HG02943 (cell line): ENCODE results near the gene OR4D9.
"Not testable (repeated sequence)": the region's sequence is repeated elsewhere in the genome, so short reads cannot be mapped to it uniquely, and the experiment has no call there.

Experiments
- ATAC-seq: cut with Tn5 transposase; IDR thresholded peaks from one replicate; pipeline ENCODE4 v1.9.1; 2021; ENCODE audit warnings: mild to moderate bottlenecking, low read depth, moderate library complexity; ENCODE audit not compliant: unreplicated experiment

Gene OR4D9

GRCh38 chr11:59510941-59511589 is at the start of gene OR4D9:
Gene OR4D9, plus strand, starts transcription at chr11:59511539. Its CDS starts 3,374 bp downstream, at chr11:59514913.
- no peak for ATAC-seq

- no peak for ATAC-seq
Observed at GRCh38 chr11:59463190-59463641, 48.1 kb upstream of the OR4D9 start.

DNA sequence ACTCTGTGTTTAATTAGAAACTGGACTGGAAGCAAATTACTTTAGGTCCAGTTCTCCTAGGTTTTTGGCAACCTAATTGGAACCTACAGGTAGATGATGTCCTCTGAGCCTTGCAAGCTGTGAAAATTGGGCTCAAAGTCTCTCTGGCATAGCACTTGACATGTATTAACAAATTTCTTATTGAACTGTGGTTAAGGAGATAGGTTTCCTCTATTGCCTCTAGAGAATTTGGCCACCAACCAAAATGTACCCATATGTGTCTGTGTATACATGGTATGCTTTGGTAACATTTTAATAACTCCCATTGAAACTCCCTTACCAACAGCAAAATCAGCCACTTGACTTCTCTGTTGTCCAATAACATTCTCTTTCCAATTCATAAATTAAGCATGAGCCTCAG is 38.3 kb upstream of the OR4D9 start, which contains the start of gene OR4D10:
Gene OR4D10 (plus strand): TSS at position 301 of the 400 bp plus-strand sequence. CDS start 4,115 bp downstream, outside the sequence.
- ATAC-seq = no peak

DNA sequence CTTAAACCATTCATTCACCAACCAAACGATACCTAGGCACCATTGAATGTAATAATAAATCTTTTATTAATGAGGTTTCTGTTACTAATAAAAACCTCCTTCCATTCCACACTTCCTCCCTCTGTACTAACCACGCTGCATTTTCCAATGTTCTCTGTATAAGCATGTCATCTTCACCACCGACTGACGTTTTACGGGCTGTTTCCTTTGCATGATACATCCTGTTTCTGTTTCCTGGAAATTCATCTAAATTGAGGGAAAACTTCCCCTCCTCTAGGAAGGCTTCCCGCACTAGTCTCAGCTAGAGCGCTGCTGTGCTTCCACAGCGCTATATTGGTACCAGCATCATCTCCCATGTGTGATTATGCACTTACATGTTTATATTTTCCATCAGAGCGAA is 36.2 kb upstream of the OR4D9 start:
- ATAC-seq = no peak

- no peak for ATAC-seq
Observed at GRCh38 chr11:59479906-59480305, 31.4 kb upstream of the OR4D9 start.

GRCh38 chr11:59480359-59480758 is 31.0 kb upstream of the OR4D9 start:
- ATAC-seq = no peak

DNA sequence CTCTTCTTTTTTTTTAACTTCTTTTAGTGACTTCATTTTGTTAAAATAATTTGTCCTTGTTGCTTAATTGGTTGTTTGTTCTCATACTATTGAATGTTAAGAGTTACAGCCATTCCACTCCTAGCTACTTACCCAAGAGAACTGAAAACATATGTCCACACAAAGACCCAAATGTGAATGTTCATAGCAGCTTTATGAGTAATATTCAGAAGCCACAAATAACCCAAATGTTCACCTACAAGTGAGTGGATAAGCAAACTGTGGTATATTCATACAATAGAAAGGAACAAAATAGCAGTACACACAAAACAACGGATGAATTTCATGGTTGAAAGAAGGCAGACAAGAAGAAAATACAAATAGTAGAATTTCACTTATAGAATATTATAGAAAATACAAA is 9.4 kb upstream of the OR4D9 start:
- ATAC-seq = no peak

DNA sequence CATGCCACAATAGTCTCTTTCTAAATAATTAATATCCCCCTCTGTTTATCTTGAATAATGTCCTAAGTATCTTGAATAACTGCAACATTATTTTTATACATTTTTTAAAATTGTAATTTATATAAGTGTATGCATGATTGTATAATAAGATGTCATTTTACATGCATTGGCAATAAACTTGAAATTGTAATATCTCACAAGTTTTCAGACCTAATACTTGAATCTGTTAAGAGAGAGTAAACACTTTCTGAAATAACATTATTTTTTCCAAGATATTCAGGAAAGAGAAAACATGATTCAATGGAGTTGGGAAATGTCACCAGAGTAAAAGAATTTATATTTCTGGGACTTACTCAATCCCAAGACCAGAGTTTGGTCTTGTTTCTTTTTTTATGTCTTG is 8.1 kb upstream of the OR4D9 start, which contains the start of gene OR4D11:
Gene OR4D11 (plus strand): TSS at position 301 of the 400 bp plus-strand sequence. CDS start 0 bp downstream, at position 301.
- no peak for ATAC-seq

DNA sequence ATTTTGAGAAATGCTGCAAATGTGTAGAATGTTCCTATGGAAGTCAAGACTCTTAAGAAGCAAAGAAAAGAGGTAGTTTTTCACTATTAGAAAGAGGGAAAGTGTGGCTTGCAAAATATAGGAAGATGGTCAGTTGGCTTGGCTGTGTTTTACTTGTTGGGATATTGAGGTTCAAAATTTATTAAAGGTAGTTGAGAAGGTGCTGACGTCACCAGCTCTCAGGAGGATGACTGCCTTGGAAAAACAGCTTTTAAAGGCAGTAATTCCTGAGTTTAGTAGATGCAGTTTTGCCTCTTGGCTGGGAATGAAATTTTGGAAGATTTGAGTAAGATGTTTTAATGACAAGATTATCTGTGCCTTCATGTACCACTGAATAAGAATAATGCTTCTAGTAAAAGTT is 336 bp downstream of the OR4D9 start:
- ATAC-seq = no peak

- not testable (repeated sequence) for ATAC-seq
Observed at GRCh38 chr11:59520139-59520538, 8.8 kb downstream of the OR4D9 start.

DNA sequence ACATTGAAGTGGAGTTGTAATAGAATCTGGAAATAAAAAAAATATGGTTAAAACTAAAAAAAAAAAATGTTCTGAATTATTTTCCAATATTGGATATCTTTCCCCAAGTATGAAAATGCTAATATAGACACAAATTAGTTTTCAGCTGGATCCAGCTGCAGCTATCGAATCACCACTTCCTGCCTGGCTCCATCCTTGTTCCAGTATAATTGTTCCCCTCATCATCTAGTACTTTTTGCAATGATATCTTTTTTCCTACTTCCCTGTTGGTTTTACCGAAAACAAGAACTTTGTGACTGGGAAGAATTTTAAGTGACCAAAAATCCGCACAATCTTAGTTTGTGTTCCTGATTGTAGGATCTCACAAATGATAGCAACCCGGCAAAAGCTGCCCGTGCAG is 9.4 kb downstream of the OR4D9 start:
- ATAC-seq = no peak

DNA sequence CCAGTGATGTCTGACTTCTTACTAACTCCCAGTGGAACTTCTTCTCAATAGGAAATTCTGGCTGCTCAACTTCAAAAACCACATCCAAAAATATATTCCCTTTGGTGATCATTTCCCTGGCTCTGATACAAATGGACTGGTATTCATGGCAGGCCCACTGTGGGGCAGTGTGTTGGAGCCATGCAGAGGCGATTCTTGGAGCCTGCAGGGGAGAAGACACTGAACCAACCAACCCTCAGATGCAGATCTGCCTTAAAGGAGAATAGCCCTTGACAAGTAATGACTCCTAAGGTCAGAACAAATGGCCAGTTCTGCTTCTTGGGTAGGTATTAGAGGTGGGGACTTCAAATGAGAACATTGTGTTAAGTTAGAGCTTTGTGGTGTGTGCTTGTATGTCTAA is 12.2 kb downstream of the OR4D9 start:
- no peak for ATAC-seq

DNA sequence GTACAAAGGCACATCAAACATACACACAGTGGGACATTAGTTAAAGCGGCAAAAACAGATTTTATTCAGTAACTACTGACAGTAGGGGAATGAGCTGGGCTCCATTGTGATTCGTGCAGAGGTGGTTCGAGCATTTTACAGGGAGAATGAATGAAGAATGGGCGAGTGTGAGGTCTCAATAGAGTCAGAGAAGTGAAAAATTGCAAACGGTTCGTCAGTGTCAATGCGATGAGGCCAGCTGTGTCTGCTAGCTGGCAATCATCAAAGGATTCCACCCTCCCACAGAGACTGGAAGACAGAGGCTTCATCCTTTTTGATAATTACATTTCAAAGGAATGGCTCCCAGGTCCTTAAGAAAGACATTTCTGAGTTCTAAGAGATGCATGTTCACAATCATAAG is 17.4 kb downstream of the OR4D9 start:
- ATAC-seq = no peak

DNA sequence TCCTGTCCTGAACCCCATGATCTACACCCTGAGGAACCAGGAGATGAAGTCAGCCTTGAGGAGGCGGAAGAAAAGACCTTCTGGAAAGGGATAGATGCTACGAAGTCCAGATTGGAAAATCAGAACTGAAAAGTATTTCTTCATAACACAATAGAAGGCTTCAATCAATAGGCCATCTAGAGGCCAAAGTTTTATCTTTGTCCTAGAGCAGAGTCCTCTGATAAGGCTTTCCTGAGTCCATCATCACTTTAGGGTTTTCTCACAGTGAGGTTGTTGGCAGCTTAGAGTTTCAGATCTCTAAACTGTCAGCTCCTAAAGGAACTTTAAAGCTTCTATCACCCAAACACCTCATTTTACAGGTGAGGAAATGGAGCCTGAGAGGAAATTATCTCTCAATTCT is 21.3 kb downstream of the OR4D9 start:
- no peak for ATAC-seq

DNA sequence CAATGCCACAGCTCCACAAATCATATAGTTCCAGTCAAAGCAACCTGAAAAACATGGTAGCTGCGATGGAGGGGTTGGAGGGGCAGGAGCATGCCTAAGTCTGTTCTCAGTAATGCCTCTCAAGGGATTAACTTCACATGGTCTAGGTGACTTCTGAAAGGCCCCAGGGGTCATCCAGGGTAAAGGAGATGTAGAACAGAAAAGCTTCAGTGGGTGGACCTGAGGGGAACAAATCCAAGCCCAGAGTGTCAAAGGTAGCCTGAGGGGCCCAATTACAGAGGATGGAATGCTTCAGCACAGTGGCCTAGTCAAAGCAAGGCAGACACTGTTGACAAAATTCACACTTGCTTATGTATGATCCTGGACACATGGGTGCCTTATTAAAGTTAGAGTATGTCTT is 23.3 kb downstream of the OR4D9 start:
- no peak for ATAC-seq

GRCh38 chr11:59542142-59542810 is 30.9 kb downstream of the OR4D9 start:
- no peak for ATAC-seq

DNA sequence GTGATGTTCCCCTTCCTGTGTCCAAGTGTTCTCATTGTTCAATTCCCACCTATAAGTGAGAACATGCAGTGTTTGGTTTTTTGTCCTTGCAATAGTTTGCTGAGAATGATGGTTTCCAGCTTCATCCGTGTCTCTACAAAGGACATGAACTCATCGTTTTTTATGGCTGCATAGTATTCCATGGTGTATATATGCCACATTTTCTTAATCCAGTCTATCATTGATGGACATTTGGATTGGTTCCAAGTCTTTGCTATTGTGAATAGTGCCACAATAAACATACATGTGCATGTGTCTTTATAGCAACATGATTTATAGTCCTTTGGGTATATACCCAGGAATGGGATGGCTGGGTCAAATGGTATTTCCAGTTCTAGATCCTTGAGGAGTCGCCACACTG is 32.4 kb downstream of the OR4D9 start:
- ATAC-seq = not testable (repeated sequence)

DNA sequence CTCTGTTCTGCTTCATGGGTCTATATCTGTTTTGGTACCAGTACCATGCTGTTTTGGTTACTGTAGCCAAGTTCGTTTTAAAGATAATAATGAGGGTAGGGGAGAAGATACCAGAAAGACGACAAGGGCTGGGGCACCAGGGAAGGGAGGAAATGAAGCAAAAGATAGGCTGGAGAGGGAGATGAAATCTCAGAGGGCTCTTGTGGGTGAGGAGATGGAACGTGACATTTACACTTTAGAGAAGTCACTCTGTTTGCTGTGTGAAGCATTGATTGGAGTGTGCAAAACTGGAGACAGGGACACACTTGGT is 33.5 kb downstream of the OR4D9 start:
- no peak for ATAC-seq

DNA sequence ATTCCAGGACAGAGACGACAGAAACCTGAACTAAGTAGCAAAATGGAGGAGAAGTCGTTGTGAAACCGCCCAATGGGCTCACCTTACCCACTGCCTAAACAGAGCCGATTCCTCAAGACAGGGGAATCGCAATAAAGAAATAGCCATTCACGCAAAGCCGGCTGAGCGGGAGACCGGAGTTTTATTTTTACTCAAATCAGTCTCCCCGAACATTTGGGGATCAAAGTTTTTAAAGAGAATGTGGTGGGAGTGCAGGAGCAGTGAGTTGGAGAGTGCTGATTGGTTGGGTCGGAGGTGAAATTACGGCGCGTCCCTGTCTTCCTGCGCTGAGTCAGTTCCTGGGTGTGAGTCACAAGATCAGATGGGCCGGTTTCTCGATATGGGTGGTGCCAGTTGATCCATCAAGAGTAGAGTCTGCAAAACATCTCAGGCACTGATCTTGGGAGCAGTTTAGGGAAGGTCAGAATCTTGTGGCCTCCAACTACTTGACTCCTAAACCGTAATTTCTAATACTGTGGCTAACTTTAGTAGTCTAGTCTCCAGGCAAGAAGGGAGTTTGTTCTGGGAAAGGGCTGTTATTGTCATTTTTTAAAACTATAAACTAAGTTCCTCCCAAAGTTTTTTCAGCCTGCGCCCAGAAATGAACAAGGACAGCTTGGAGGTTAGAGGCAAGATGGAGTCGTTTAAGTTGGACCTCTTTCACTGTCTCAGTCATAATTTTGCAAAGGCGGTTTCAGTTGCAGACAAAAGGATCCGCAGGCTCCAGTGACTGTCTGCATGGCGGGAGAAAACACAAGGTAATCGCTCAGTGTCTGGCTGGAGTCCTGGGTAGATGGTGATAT is 34.1 kb downstream of the OR4D9 start:
- ATAC-seq = no peak

- ATAC-seq = not testable (repeated sequence)
Observed at GRCh38 chr11:59547605-59548308, 36.4 kb downstream of the OR4D9 start.

GRCh38 chr11:59548309-59548656 is 36.9 kb downstream of the OR4D9 start:
- no peak for ATAC-seq
